A549 (cell line): ENCODE data around the gene WDFY2. TPM values are rescaled to one million over a fixed set of nuclear protein-coding genes. Genes with fewer than 3 reads are reported as not detected.

Source experiments
- ATAC-seq, 2 experiments: fragments of 200-7000 bp in 1 of 2; fragments of >200 bp in 1 of 2; cut with Nextera tagmentation in 1 of 2; cut with Tn5 transposase in 1 of 2; 3 replicates each; pipeline versions ENCODE4 v1.8.0 to v1.9.1; 2018 to 2020; ENCODE audit warnings: mild to moderate bottlenecking in 1 of 2, moderate library complexity in 1 of 2
- CTCF ChIA-PET: fragments of 300-600 bp; sonication (Branson Sonifier 250); formaldehyde crosslinking; extraction: SDS; loops from one replicate; lab custom pipeline; 2021; ENCODE audit warnings: antibody characterized with exemption, inconsistent platforms; lab: Yijun Ruan, JAX
- POLR2A ChIA-PET: fragments of 350-600 bp; formaldehyde crosslinking; extraction: SDS; loops from one replicate; lab custom pipeline; 2021; ENCODE audit warnings: antibody characterized with exemption, inconsistent platforms; lab: Yijun Ruan, JAX
- DNase-seq, 2 experiments: peaks; one replicate each; pipeline versions ENCODE4 v3.0.0 to v3.0.0-alpha.2; 2011 to 2016; ENCODE audit warnings: low read depth in 1 of 2, low spot score in 1 of 2
- FAIRE-seq: peaks from 2 replicates; lab custom pipeline; 2011; peaks lifted over from hg19 to GRCh38; lab: Jason Lieb, UNC
- H3K27ac ChIP-seq, 2 experiments: fragments of >200 bp; sonication (Bioruptor Twin); formaldehyde crosslinking; 3 replicates each; pipeline ENCODE4 v1.5.1; 2016 to 2017
- H3K4me1 ChIP-seq: fragments of >200 bp; sonication (Bioruptor Twin); formaldehyde crosslinking; 3 replicates; pipeline ENCODE4 v1.6.1; 2016
- H3K4me2 ChIP-seq: fragments of >200 bp; sonication (Bioruptor Twin); formaldehyde crosslinking; 3 replicates; pipeline ENCODE4 v1.6.1; 2016
- H3K4me3 ChIP-seq: fragments of >200 bp; sonication (Bioruptor Twin); formaldehyde crosslinking; 3 replicates; pipeline ENCODE4 v1.5.1; 2016
- H3K9me3 ChIP-seq: fragments of >200 bp; sonication (Bioruptor Twin); formaldehyde crosslinking; 3 replicates; pipeline ENCODE4 v1.6.1; 2016
- CBX2 ChIP-seq: fragments of 200-600 bp; sonication (generic); IDR thresholded peaks from 2 replicates; pipeline ENCODE4 v1.6.1; 2016; ENCODE audit warnings: low read depth, mild to moderate bottlenecking, borderline replicate concordance
- CHD2 ChIP-seq: fragments of 150-350 bp; IDR thresholded peaks from 2 replicates; pipeline ENCODE4 v1.6.1; 2014; ENCODE audit warnings: low read length; ENCODE audit not compliant: partially characterized antibody
- ELK1 ChIP-seq: fragments of 150-350 bp; IDR thresholded peaks from 2 replicates; pipeline ENCODE4 v1.6.1; 2014; ENCODE audit warnings: low read depth, mild to moderate bottlenecking, low read length
- EP300 ChIP-seq, 2 experiments: fragments of >200 bp; sonication (Bioruptor Twin); formaldehyde crosslinking; IDR thresholded peaks; 2 replicates in 1 of 2; 3 replicates in 1 of 2; pipeline ENCODE4 v1.6.1; 2016 to 2017
- ESRRA ChIP-seq: fragments of 150-350 bp; IDR thresholded peaks from 2 replicates; pipeline ENCODE4 v1.6.1; 2014; ENCODE audit warnings: mild to moderate bottlenecking, low read length, borderline replicate concordance
- GATA3 ChIP-seq: IDR thresholded peaks from 2 replicates; pipeline ENCODE4 v1.6.1; 2012; ENCODE audit warnings: borderline replicate concordance
- HOXA7 ChIP-seq: fragments of 250-450 bp; sonication (Bioruptor Pico); IDR thresholded peaks from 2 replicates; pipeline ENCODE4 v1.5.0; 2020; ENCODE audit warnings: mild to moderate bottlenecking, moderate library complexity
- HOXB13 ChIP-seq: fragments of 250-450 bp; sonication (Bioruptor Pico); IDR thresholded peaks from 2 replicates; pipeline ENCODE4 v1.5.0; 2020; ENCODE audit warnings: low read depth, mild to moderate bottlenecking, moderate library complexity
- KDM5A ChIP-seq: fragments of 200-600 bp; sonication (generic); IDR thresholded peaks from 2 replicates; pipeline ENCODE4 v1.6.1; 2016; ENCODE audit warnings: antibody characterized with exemption, mild to moderate bottlenecking
- NPAS2 ChIP-seq: fragments of 250-450 bp; sonication (Bioruptor Pico); IDR thresholded peaks from 2 replicates; pipeline ENCODE4 v1.8.0; 2022; ENCODE audit warnings: mild to moderate bottlenecking, moderate library complexity, borderline replicate concordance
- PHF8 ChIP-seq: fragments of 200-600 bp; sonication (generic); IDR thresholded peaks from 2 replicates; pipeline ENCODE4 v1.6.1; 2016; ENCODE audit warnings: low read depth, mild to moderate bottlenecking, antibody characterized with exemption, moderate library complexity, borderline replicate concordance
- POLR2A ChIP-seq: IDR thresholded peaks from 2 replicates; pipeline ENCODE4 v1.6.1; 2012; ENCODE audit warnings: mild to moderate bottlenecking, low read length
- POLR2AphosphoS2 ChIP-seq: conservative IDR thresholded peaks from 2 replicates; pipeline ENCODE4 v1.6.1; 2012; ENCODE audit warnings: low read length, improper control_type of control experiment, inconsistent platforms
- RAD21 ChIP-seq, 2 experiments: fragments of >200 bp in 1 of 2; sonication (Bioruptor Twin) in 1 of 2; formaldehyde crosslinking in 1 of 2; IDR thresholded peaks in 1 of 2; conservative IDR thresholded peaks in 1 of 2; 2 replicates in 1 of 2; 3 replicates in 1 of 2; pipeline ENCODE4 v1.6.1; 2012 to 2018; ENCODE audit warnings: inconsistent platforms in 1 of 2
- RARB ChIP-seq: fragments of 250-450 bp; sonication (Bioruptor Pico); IDR thresholded peaks from 2 replicates; pipeline ENCODE4 v1.8.0; 2021; ENCODE audit warnings: mild to moderate bottlenecking, moderate library complexity
- RCOR1 ChIP-seq: fragments of 150-350 bp; IDR thresholded peaks from 2 replicates; pipeline ENCODE4 v1.6.1; 2014; ENCODE audit warnings: antibody characterized with exemption, low read length, low read depth
- RFX5 ChIP-seq: fragments of 450-650 bp; IDR thresholded peaks from 2 replicates; pipeline ENCODE4 v1.7.1; 2014; ENCODE audit warnings: antibody characterized with exemption, mild to moderate bottlenecking, moderate library complexity
- RNF2 ChIP-seq: fragments of 200-600 bp; sonication (generic); IDR thresholded peaks from 2 replicates; pipeline ENCODE4 v1.6.1; 2016; ENCODE audit warnings: low read depth, mild to moderate bottlenecking, antibody characterized with exemption, moderate library complexity, borderline replicate concordance
- SMC3 ChIP-seq: fragments of >200 bp; sonication (Bioruptor Twin); formaldehyde crosslinking; IDR thresholded peaks from 3 replicates; pipeline ENCODE4 v1.6.1; 2018; ENCODE audit warnings: inconsistent platforms
- TFCP2L1 ChIP-seq: fragments of 250-450 bp; sonication (Bioruptor Pico); IDR thresholded peaks from 2 replicates; pipeline ENCODE4 v1.5.0; 2021; ENCODE audit warnings: mild to moderate bottlenecking
- USF2 ChIP-seq: fragments of 450-650 bp; IDR thresholded peaks from 2 replicates; pipeline ENCODE4 v1.6.1; 2014; ENCODE audit warnings: antibody characterized with exemption
- ZSCAN20 ChIP-seq: fragments of 250-450 bp; sonication (Bioruptor Pico); IDR thresholded peaks from 2 replicates; pipeline ENCODE4 v1.8.0; 2022; ENCODE audit warnings: mild to moderate bottlenecking, moderate library complexity
- WGBS: methylation state at CpG from one replicate; pipeline ENCODE4 v1.1.6; 2017; ENCODE audit errors: missing lambda C conversion rate; 5-methylcytosine and 5-hydroxymethylcytosine counted together
- polyA plus RNA-seq, 4 experiments: library from polyadenylated mRNA; depleted of rRNA in 3 of 4; stranded (reverse); fragments of >200 nt; fragmentation: RNase III in 1 of 4; extraction: RNeasy Plus Mini Kit Qiagen cat#74134 plus additional on column Dnase treatment in 1 of 4; gene quantifications; 2 replicates in 3 of 4; 3 replicates in 1 of 4; pipeline ENCODE4 v1.2.3, GENCODE V29; 2011 to 2017
- TF ChIP-seq, protein P1 (sequence below): fragments of 250-450 bp; sonication (Bioruptor Pico); IDR thresholded peaks from 2 replicates; pipeline ENCODE4 v1.5.0; 2021; ENCODE audit warnings: mild to moderate bottlenecking, moderate library complexity, borderline replicate concordance
- TF ChIP-seq, protein P2 (sequence below): fragments of >200 bp; sonication (Bioruptor Twin); formaldehyde crosslinking; IDR thresholded peaks from 2 replicates; pipeline ENCODE4 v1.6.1; 2016

WDFY2 gene
- polyA plus RNA-seq, 2 of the 4 experiments (the other 2 are of a cell fraction): 5.2 to 8.5 TPM

GRCh38 chr13:51605698-51606097 lies 21.4 kb downstream of the WDFY2 start (continued):
- TF ChIP-seq POLR2AphosphoS2 (no peak), RARB (no peak), EP300 (IDR thresholded peaks at IDR 0.05) (no peak), PHF8 (no peak)
- TF ChIP-seq, all 56 proteins: peak for 0

DNA sequence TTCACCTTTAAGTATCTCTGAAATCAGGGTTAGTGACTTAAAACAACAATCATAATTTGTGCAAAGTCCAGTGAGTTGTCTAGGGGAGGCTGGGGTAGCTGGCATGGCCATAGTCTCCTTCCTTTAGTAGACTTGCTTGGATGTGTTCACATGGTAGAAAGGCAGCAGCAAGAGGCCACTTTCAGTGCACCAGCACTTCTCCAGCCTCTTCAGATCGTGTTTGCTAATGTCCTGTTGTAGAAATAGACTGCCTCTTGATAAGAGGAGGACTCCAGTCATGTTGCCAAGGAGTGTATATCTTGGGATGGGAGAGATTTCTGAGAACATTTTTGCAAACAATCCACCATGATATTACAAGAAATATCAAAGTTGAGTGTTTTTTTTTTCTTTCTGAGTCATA lies 22.9 kb downstream of the WDFY2 start:
- FAIRE-seq: no peak
- TF ChIP-seq TFCP2L1 (CRISPR knock-in tag): no peak
- H3K4me1 ChIP-seq: peaks cover 10% of the 10 kb centered on the region; the same call in 2 of the 3 replicates
- WGBS: 78% methylated on average over 1 of the region's 1 CpG
- no peak for ATAC-seq
- no peak overlapping the region for H3K4me3 ChIP-seq
- no peak overlapping the region for H3K4me2 ChIP-seq
- H3K9me3 ChIP-seq: no peaks in the 10 kb centered on the region; the same call in 2 of the 3 replicates
- no peak for DNase-seq
- ChIA-PET POLR2A (no interaction called here), CTCF (no interaction called here)
- H3K27ac ChIP-seq: no peak overlapping the region

DNA sequence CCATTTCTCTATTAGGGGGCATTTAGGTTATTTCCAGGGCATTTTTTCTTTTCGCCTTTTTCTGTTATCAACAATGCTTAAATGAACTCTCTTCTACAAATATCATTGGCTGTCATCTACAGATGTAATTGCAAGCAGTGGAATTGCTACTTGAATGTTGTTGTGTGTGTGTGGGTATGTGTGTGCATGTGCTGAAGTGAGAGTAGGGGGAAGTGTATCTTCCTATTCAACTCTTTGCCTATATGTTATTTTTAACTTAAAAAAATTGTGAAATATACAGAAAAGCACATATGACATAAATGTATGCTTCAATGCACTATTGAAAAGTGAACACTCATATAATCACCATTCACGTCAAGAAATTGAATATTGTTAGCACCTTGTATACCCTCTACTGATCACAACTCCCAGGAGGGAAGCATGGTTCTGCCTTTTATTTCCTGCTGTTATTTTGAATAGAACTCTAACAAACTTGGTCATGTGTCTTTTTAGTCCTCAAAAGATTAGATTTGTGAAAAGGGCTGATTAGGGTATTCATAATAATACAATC lies 24.7 kb downstream of the WDFY2 start:
- Histone ChIP-seq H3K4me2 (no peak overlapping the region), H3K4me1 (peaks cover 10% of the 10 kb centered on the region; the same call in 2 of the 3 replicates), H3K4me3 (no peak overlapping the region), H3K9me3 (no peaks in the 10 kb centered on the region; the same call in 2 of the 3 replicates)
- WGBS: 91% methylated on average over 2 of the region's 2 CpGs
- ChIA-PET CTCF (no interaction called here), POLR2A (interaction anchor here (0.9 kb wide), 1 partner anchor 156 kb away, joined by 9 read pairs; no protein-coding TSS in a partner anchor)
- ATAC-seq (no peak), DNase-seq (no peak), FAIRE-seq (no peak)
- TF ChIP-seq RARB (no peak), HOXA7 (CRISPR knock-in tag) (no peak), CBX2 (no peak), POLR2A (no peak), TFCP2L1 (CRISPR knock-in tag) (no peak), ZSCAN20 (CRISPR knock-in tag) (no peak), CHD2 (no peak), RNF2 (no peak), RFX5 (no peak), HOXB13 (CRISPR knock-in tag) (no peak), SMC3 (no peak)
- TF ChIP-seq, all 56 proteins: peak for 0
- no peak overlapping the region for H3K27ac ChIP-seq

DNA sequence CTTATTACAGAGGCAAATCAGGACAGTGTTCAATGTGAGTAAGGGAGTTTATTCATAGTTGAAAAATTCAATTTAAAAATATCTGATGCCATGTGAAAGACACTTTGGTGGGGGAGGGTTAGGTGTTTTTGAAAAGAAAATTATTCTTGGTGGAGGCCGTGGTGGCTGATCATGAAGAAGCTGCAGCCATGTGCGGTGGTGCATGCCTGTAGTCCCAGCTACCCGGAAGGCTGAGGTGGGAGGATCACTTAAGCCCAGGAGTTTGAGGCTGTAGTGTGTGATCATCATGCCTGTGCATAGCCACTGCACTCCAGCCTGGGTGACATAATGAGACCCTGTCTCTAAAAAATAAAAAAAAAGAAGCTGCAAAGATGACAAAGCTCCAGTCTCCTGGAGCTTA lies 28.6 kb downstream of the WDFY2 start:
- 89% methylated on average over 3 of the region's 3 CpGs for WGBS
- Histone ChIP-seq H3K9me3 (no peaks in the 10 kb centered on the region), H3K4me3 (no peak overlapping the region), H3K4me2 (no peak overlapping the region), H3K27ac (no peak overlapping the region), H3K4me1 (peaks cover 4% of the 10 kb centered on the region; the same call in 2 of the 3 replicates)
- FAIRE-seq (no peak), DNase-seq (no peak), ATAC-seq (no peak)
- CTCF ChIA-PET: interaction anchor here (0.9 kb wide), 1 partner anchor 168 kb away, joined by 3 read pairs; no protein-coding TSS in a partner anchor
- POLR2A ChIA-PET: interaction anchor here (0.9 kb wide), 1 partner anchor 160 kb away, joined by 3 read pairs; no protein-coding TSS in a partner anchor
- TF ChIP-seq ESRRA: no peak
- TF ChIP-seq ELK1: no peak
- no peak for TF ChIP-seq GATA3
- no peak for TF ChIP-seq HOXB13 (CRISPR knock-in tag)

GRCh38 chr13:51613535-51613934 lies 29.3 kb downstream of the WDFY2 start:
- H3K9me3 ChIP-seq: no peaks in the 10 kb centered on the region
- no peak overlapping the region for H3K27ac ChIP-seq
- no peak for FAIRE-seq
- POLR2A ChIA-PET: interaction anchor here (0.9 kb wide), 1 partner anchor 160 kb away, joined by 3 read pairs; no protein-coding TSS in a partner anchor
- ATAC-seq: no peak
- H3K4me2 ChIP-seq: no peak overlapping the region
- H3K4me1 ChIP-seq: peaks cover 9% of the 10 kb centered on the region; the same call in 2 of the 3 replicates
- CTCF ChIA-PET: interaction anchor here (0.9 kb wide), 1 partner anchor 169 kb away, joined by 3 read pairs; no protein-coding TSS in a partner anchor
- no peak for DNase-seq
- H3K4me3 ChIP-seq: no peak overlapping the region
- WGBS: 80% methylated on average over 2 of the region's 2 CpGs
- TF ChIP-seq, protein P1, sequence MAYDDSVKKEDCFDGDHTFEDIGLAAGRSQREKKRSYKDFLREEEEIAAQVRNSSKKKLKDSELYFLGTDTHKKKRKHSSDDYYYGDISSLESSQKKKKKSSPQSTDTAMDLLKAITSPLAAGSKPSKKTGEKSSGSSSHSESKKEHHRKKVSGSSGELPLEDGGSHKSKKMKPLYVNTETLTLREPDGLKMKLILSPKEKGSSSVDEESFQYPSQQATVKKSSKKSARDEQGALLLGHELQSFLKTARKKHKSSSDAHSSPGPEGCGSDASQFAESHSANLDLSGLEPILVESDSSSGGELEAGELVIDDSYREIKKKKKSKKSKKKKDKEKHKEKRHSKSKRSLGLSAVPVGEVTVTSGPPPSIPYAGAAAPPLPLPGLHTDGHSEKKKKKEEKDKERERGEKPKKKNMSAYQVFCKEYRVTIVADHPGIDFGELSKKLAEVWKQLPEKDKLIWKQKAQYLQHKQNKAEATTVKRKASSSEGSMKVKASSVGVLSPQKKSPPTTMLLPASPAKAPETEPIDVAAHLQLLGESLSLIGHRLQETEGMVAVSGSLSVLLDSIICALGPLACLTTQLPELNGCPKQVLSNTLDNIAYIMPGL (CRISPR knock-in tag): no peak
- TF ChIP-seq USF2 (no peak), RCOR1 (no peak), HOXA7 (CRISPR knock-in tag) (no peak), NPAS2 (CRISPR knock-in tag) (no peak), POLR2A (no peak), CBX2 (no peak), RAD21 (conservative IDR thresholded peaks at IDR 0.05 in 1 of 2, IDR thresholded peaks at IDR 0.05 in 1 of 2) (no peak), POLR2AphosphoS2 (no peak), KDM5A (no peak)
- TF ChIP-seq, protein P2, sequence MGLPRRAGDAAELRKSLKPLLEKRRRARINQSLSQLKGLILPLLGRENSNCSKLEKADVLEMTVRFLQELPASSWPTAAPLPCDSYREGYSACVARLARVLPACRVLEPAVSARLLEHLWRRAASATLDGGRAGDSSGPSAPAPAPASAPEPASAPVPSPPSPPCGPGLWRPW: no peak
